ENCODE data around the gene RMND1.
A peak's percentile ranks its signal among the peaks of the same experiment; 100 is the strongest.

RMND1 gene

DNA sequence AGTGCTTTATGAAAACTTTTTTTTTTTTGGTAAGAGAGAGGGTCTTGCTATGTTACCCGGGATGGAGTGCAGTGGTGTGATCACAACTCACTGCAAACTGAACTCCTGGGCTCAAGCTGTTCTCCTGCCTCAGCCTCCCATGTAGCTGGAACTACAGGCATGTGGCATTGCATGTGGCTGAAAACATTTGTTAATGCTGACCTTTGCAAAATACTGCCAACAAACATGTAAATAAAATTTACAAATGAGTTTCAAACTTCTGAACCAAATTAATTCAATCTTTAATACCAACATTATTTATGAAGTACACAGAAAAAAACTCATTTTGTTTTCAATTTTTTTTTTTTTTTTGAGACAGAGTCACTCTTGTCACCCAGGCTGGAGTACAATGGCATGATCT, 34.4 kb downstream of the RMND1 start:
- DNase-seq (ENCODE audit: low read depth in 2 of 2): no peak

DNA sequence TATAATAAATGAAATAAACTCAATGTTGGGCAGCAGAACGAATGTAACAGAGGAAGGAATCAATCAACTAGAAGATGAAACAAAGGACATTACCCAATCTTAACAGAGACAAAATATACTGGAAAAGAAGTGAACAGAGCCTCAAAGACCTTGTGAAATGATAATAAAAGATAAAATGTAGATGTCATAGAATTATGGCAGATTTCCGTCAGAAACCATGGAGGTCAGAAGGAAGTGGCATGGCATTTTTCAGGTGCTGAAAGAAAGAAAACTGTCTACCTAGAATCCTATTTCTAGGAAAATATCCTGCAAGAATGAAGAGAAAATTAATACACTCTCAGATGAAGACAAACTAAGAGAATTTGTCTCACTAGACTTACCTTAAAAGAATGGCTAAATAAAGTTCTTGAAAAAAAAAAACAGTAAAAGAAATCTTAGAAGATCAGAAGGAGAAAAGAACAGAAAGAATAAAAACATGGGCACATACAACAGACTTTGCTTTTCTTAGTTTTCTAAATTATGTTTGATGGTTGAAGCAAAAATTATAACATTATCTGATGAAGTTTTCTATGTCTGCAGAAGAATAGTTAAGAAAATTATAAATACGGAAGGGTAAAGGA, 37.2 kb downstream of the RMND1 start:
- no peak for DNase-seq (ENCODE audit: low read depth in 2 of 2)

DNA sequence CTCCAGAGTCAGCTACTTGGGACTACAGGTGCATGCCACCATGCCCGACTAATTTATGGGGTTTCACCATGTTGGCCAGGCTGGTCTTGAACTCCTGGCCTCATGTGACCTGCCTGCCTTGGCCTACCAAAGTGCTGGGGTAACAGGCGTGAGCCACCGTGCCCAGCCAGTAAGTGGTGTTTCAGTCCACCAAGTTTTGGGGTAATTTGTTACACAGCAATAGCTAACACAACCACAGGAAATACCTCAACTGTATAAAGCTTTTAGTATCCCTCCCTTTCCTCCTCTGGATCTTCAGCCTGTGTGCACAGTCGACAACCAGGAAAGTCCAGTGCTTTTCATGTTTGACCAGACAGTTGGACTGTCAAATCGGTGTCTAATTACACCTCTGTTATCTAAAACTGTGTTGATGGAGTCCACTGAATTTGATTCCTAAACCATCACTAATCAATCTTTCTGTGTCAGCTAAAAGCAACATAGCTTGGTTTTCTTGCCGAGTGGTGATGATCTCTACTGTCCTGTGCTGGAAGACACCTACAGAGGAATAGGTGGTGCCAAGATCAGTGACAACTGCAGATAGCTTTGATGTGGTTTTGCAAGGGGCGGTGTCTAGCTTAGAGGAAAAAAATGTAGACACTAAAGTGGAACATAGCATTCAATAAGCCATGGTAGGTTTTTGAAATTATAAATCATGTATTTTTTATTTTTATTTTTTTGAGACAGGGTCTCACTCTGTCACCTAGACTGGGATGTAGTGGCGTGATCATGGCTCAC, 38.4 kb downstream of the RMND1 start:
- DNase-seq (ENCODE audit: low read depth in 2 of 2): peak in 1 of 2 donors; percentile 34

DNA sequence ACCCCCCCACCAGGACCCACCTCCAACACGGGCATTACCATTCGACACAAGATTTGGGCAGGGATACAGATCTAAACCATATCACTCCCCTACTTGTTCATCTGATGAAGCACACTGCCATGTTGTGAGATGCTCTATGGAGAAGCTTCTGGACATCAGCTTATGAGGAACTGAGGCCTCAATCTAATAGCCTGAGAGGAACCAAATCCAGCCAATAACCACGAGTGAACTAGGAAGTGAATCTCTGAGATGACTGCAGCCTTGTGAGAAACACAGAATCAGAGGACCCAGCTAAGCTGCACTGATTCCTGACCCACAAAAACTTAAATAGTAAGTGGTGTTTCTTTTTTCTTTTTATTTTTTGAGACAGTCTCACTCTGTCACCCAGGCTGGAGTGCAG, 39.0 kb downstream of the RMND1 start:
- DNase-seq (ENCODE audit: low read depth in 2 of 2): no peak

DNA sequence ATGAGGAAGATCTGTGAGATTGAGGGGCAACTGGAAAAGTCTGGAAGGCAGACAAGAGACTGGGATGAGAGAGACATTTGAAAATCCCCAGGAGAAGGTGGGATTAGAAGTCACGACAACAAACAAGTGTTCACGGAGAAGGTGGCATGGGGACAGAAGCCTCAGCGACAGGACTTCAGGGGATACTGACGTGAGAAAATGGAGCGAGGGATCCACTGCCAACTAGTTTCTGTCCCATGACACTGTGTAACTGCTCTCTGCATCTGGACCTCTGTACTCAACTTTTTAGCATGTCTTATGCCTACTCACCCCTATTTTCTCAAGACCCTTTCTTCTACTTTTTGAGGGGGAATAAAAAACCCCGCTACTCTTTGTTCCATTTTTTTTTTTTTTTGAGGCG, 42.2 kb downstream of the RMND1 start:
- no peak for DNase-seq (ENCODE audit: low read depth in 2 of 2)

DNA sequence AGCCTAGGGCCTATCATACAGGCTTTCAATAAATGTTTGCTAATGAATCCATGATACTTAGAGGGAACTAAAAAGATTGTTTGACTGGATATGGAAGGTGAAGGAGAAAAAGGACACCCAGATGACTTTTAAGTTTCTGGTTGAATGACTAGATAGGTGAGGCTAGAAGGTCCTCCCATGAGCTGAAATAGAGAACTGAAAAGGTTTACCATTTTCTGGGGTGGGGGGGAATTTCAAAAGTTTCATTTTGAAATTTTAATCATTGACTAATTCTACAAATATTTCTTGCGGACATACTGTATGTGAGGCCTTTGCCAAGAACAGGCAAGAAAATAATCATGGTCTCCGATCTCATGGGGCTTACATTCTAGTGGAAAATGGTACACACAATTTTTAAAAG, 42.7 kb downstream of the RMND1 start:
- DNase-seq (ENCODE audit: low read depth in 2 of 2): no peak

DNA sequence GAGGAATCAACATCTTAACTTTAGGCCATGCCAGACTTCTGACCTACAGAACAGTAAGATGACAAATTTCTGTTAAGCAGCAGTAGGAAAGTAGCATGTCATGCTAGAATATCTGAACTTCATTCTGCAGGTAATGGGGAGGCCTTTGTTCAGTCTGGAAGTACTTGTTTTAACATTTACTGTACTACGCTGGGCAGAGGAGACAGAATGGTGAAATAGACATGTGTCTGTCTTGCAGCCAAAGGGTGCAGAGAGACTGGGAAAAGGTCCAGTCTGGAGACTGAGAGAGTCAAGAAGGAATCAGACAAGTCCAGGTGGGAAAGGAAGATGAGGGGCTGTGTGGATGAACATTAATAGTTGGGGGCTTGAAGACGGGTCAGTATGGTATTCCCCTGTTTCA, 43.1 kb downstream of the RMND1 start:
- no peak for DNase-seq (ENCODE audit: low read depth in 2 of 2)

GRCh38 chr6:151403919-151404308, 48.0 kb downstream of the RMND1 start:
- DNase-seq (ENCODE audit: low read depth in 2 of 2): no peak

DNA sequence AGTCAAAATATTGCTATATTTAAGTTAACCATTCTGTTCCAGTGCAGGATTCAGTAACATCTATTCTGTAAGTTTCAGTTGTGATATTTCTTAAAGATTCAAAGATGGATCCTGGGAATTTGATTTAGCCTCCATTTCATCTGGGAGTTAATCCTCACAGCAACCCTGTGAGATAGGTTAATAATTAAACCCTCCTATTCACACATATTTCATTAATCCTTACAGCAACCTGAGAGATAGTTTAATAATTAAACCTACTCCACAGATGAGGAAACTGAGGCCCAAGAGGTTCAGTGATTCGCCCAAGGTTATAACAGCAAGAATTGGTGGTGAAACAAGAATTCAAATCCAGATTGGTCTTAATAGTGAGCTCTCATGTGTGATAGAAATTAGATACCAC, 49.7 kb downstream of the RMND1 start:
- no peak for DNase-seq (ENCODE audit: low read depth in 2 of 2)

DNA sequence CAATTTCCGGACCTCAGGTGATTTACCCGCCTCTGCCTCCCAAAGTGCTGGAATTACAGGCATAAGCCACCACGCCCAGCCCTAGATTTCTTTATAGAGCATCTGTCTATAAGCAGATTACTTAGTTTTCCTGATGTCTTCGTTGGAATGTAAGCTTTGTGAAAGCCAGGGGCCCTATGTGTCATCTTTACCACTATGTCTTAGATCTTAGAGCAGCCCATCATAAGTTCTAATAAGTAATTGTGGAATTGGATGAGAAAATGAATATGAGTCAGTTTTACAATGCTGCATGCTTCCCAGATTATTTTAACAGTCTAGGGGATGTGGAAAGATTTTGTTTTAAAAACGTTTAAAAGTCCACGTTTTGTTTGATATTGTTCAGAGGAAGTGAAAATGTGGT, 51.5 kb downstream of the RMND1 start:
- DNase-seq (ENCODE audit: low read depth in 2 of 2): no peak

DNA sequence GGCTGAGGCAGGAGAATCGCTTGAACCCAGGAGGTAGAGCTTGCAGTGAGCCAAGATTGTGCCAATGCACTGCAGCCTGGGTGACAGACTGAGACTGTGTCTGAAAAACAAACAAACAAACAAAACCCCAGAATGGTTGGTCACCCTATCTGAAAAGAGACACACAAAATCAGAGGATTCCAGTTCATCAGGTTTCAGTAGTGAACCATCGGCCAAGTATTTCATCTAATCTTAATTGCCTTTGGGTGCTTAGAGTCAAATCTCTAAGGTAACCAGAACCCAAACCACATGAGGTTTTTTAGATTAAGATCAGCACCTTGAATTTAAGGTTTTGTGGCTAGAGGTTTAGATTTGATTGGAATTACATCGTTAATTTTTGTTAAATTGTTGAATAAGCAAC, 52.2 kb downstream of the RMND1 start:
- no peak for DNase-seq (ENCODE audit: low read depth in 2 of 2)

DNA sequence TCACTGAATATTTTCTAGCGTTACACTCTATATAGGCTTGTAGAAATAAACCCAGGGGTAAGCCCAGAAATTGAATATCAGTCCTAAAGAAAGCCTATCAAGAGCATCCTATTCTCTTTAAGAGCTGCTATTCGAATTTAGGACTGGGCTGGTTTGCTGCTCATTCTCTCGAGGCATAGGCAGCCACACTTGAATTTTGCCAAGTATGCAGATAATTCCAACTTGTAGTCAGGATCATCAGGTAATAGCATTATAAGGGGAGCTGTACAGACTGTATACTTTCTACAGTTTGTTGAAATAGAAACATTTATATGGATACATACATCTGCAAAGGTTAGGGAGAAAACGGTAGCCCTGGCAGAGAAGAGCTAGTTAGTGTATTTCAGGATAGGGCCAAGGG, 58.5 kb downstream of the RMND1 start:
- DNase-seq (ENCODE audit: low read depth in 2 of 2): no peak

DNA sequence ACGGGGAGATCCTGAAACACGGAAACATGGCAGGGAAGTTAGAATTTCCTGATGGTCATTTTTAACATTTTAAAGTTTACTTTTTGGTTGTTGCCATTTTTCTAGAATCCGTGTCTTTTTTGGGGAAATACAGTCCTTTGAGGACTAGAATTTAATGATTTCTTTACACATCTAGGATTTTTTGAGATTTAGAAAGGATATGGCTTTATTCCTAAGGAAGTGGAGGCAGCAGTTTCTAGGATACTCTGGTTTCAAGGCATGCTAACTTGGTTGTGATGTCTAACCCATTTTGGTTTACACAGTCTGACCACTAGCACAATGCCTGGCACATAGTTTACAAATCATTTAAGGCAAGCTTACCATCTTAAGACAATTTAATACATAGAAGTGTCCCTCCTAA, 59.5 kb downstream of the RMND1 start:
- DNase-seq (ENCODE audit: low read depth in 2 of 2): no peak

- DNase-seq (ENCODE audit: low read depth in 2 of 2): peak in 1 of 2 donors; percentile 44
Measured at GRCh38 chr6:151391471-151392413, 60.2 kb downstream of the RMND1 start, which contains the start of gene ZBTB2. TSS of gene ZBTB2 (minus strand) at chr6:151391559. CDS start at chr6:151373637, 17,922 bp downstream.

DNA sequence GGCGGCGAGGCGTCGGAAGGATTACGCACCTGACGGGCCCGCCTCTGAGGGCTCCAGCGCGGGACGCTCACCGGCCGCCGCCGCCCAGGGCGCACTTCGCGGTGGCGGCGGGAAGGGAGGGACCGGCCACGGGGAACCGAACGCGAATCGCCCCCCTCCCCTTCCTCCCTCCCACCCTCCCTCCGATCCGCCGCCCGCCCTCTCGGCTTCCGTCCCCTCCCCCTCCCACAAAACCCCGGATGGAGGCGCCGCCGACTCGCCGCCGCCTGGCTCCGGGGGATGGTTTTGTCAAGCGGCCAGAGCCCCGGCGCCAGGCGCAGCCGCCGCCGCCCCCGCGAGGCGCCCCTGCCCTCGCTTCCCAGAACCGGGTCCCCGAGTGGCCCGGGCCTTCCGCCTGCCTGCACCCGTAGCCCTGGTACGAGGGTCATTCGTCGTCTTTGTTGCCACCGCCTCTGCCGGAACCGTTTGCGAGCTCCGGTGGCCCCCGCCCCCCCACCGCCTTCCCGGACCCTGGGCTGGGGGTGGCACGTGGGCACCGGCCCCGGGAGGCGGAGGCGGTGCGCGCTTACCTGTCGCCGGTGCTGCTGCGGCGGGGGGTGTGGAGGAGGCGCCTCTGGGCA, 61.0 kb downstream of the RMND1 start:
- peak; percentile 59 to 74 for DNase-seq (ENCODE audit: low read depth in 2 of 2)

GRCh38 chr6:151390276-151390850, 61.6 kb downstream of the RMND1 start:
- DNase-seq (ENCODE audit: low read depth in 2 of 2): peak; percentile 96

DNA sequence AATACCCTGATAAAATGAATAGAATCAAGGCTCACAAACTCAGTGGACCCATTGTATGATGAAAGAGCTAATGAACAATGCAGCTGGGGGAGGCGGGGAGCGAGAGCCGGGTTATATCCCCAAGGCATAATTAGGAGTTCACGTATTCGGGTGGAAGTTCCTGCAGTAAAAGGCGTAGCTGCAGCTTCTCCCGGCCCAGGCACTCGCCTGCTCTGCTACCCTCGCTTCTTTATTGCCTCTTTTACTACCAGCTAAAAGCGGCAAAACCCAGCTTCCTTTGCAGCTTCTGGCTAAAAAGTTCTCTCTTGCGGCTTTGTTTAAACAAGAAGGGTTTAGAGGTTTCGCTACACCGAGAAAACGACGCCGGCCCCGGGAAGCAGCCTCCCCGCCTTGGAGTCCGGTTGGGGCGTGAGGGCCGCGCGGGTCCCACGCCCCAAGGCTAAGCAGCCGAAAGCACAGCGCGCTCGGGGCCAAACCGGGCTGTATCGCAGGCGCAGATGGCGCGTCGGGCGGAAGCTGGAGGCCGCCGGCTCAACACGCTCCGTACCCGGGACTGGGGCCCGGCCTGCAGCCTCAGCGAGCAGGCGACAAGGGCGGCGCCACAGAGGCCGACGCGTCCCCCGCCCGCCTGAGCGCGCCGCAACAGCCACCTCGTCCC, 62.2 kb downstream of the RMND1 start:
- DNase-seq (ENCODE audit: low read depth in 2 of 2): no peak

- DNase-seq (ENCODE audit: low read depth in 2 of 2): no peak
Measured at GRCh38 chr6:151388997-151389617, 62.8 kb downstream of the RMND1 start.

DNA sequence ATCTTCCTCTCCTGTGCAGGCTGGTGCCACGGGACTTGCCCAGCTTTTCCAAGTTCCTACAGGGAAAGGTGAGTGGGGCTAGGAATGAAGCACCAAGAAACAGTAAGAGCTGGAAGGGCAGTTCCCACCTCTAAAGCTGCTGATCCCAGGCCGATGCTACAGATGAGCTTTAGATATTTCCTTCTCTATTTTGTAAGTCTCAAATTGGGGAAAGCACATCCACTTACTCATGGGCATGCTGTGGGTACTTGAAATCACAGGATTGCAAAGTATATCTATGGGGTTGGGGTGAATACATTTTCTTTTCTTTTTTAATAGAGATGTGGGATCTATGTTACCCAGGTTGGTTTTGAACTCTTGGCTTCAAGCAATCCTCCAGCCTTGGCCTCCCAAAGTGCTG, 63.7 kb downstream of the RMND1 start:
- DNase-seq (ENCODE audit: low read depth in 2 of 2): no peak

DNA sequence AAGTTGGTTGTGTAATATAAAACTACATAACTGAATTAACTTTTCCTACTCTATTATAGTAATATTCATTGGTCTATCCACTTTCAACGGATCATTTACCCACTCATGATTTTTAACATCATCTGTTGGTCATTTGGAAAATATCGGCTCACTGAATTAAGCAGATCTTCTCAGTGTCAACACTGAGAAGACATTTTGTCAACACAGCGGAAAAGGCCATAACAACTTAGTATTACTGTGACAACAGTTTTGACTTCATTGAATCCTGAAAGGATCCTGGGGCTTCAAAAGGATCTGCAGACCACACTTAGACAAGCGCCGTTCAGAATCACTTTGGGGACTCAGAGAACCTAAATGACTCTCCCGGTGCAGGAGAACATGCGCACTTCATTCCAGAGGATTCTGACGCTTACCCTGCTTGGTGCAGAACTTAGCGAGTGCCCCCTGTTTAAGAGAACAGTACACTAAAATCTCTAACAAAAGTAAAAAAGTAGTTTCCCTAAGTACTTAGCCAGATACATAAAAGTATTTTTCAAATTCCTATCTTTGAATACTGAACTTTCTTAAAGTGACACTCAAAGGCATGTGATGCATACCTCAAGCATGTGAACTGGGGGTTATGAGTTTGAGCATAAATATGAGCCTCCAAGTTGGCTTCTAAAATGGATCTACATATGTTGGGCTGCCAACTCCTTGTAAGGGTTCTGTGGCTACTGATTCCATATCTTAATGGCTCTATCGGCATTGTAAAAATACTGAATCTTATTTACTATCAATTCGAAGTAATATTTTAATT, 64.6 kb downstream of the RMND1 start:
- DNase-seq (ENCODE audit: low read depth in 2 of 2): no peak
